ENCODE data around the gene RIPK3.
"Not testable (repeated sequence)": the region's sequence is repeated elsewhere in the genome, so short reads cannot be mapped to it uniquely, and the experiment has no call there.

Gene RIPK3

DNA sequence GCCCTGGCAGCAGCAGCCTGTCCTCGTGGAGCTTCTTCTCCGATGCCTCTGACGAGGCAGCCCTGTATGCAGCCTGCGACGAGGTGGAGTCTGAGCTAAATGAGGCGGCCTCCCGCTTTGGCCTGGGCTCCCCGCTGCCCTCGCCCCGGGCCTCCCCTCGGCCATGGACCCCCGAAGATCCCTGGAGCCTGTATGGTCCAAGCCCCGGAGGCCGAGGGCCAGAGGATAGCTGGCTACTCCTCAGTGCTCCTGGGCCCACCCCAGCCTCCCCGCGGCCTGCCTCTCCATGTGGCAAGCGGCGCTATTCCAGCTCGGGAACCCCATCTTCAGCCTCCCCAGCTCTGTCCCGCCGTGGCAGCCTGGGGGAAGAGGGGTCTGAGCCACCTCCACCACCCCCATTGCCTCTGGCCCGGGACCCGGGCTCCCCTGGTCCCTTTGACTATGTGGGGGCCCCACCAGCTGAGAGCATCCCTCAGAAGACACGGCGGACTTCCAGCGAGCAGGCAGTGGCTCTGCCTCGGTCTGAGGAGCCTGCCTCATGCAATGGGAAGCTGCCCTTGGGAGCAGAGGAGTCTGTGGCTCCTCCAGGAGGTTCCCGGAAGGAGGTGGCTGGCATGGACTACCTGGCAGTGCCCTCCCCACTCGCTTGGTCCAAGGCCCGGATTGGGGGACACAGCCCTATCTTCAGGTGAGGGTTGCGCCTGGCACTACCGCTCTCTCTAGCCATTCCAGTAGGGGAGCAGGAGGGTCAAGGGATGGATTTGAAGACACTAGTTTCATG lies 30.3 kb upstream of the RIPK3 start:
- DNase-seq (ENCODE audit: low spot score) = no peak

GRCh38 chr14:24369463-24369862 lies 29.7 kb upstream of the RIPK3 start:
- no peak for DNase-seq (ENCODE audit: low spot score)

- peak; percentile 54 for DNase-seq (ENCODE audit: low spot score)
Observed at GRCh38 chr14:24368562-24369252, 28.9 kb upstream of the RIPK3 start.

DNA sequence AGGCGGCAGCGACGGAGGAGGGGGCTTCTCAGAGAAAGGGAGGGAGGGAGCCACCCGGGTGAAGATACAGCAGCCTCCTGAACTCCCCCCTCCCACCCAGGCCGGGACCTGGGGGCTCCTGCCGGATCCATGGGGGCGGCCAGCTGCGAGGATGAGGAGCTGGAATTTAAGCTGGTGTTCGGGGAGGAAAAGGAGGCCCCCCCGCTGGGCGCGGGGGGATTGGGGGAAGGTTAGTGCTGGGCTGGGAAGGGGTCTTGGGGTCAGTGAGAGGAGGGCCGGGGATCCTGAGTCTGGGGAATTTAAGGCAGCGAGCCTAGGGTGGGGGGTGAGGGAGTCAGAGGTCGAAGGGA lies 28.4 kb upstream of the RIPK3 start:
- DNase-seq (ENCODE audit: low spot score) = no peak

DNA sequence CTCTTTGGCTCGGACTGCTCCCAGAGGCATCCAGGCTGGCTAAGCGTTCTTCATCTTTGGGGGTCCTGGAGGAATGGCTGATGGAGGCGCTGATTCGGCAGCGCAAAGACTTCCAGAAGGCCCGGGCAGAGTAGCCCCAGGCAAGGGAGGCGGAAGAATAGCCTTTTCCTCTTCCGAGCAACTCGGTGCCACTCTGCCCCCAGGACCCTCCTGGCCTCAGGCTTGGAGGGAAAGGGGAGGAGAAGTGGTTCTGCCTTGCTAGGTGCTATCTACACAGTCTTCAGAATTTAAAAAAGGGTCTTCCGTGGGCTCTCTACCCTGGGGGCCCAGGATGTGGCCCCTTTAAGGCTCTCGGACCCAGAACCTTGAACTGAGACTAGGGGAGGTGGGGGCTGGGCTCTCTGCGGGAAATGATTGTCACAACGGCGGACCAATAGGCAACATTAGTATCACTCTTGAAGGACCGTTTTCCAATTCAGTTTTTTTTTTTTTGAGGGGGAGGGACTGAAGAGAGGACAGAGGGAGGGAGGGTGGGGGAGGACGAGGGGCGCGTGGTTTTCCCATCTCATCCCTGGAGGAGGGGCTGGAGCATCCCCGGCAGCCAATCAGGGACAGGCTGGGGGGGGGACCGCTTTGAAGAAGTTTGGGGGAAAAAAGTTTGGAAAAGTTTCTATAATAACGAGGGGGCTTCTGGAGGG lies 27.9 kb upstream of the RIPK3 start, which contains the start of gene NFATC4:
Gene NFATC4, plus strand, starts transcription at position 671 of the 698 bp plus-strand sequence. CDS start 157 bp downstream, outside the sequence.
- DNase-seq (ENCODE audit: low spot score) = peak; percentile 76

- peak; percentile 93 for DNase-seq (ENCODE audit: low spot score)
Observed at GRCh38 chr14:24366721-24367513, 27.1 kb upstream of the RIPK3 start.

DNA sequence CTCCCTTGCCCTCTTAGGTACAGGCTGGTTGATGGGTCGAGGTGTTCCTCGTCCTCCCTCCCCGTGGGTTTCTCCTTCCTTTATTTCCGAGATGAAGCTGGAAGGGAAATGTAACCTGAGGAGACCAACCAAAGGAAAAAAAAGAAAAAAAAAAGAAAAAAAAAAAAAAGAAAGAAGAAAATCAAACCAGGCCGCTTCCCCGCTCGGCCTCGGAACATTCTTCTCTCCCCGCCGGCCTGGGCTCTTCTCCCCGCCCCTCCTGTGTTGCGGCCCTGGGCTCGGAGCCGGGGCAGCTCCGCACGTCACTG lies 26.6 kb upstream of the RIPK3 start:
- DNase-seq (ENCODE audit: low spot score) = no peak

DNA sequence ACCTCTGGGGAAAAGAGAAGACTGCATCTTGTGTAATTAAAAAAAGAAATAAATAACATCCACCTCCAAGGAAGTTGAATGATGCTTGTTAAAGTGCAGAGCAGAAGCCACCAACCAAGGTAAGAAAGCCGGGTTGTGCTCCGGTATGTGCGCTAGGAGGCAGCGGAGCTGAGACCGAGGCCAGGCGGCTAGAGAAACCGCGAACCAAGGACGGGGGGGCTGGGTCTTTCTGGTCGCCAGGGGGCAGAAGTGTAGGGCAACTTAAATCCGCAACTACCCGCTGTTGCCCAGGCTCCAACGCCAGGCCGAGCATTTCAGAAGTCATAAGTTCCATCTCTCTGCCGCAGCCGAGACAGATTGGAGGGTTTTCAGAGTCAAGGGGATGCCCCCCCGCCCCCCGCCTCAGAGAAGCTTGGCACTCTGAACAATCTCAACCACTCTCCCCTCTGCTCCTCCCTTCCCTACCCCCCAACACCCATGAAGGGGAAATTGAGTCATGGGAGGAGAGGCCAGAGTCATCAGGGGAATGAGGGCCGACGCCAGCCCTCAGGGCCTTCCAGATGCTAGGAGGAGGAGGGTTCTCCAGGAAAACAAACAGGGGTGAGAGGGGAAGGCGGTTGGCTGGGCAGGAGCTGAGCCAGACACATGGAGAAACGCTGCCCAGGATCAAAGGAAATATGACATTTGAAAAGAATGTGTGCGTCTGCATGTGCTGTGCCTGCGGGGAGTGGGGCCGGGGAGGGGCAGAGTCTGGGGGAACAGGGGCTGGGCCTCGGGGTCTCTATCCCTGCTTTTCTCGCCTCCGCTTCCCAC lies 26.0 kb upstream of the RIPK3 start:
- DNase-seq (ENCODE audit: low spot score) = peak; percentile 84

DNA sequence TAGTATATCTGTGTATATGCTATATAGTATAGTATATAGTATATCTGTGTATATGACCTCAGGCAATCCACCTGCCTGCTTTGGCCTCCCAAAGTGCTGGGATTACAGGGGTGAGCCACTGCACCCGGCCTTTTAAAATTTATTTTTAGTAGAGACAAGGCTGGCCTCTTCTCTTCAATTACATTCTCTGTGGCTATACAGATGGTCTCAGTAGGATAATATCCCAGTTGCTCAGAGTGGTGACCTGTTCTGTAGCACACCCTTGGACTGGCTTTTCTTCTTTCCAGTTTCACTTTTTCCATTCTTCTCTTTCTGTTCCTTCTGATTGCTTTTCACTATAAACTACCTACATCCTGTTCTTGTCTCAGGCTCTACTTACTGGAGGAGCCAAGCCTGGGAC lies 25.1 kb upstream of the RIPK3 start:
- no peak for DNase-seq (ENCODE audit: low spot score)

GRCh38 chr14:24363401-24363800 lies 23.6 kb upstream of the RIPK3 start:
- no peak for DNase-seq (ENCODE audit: low spot score)

DNA sequence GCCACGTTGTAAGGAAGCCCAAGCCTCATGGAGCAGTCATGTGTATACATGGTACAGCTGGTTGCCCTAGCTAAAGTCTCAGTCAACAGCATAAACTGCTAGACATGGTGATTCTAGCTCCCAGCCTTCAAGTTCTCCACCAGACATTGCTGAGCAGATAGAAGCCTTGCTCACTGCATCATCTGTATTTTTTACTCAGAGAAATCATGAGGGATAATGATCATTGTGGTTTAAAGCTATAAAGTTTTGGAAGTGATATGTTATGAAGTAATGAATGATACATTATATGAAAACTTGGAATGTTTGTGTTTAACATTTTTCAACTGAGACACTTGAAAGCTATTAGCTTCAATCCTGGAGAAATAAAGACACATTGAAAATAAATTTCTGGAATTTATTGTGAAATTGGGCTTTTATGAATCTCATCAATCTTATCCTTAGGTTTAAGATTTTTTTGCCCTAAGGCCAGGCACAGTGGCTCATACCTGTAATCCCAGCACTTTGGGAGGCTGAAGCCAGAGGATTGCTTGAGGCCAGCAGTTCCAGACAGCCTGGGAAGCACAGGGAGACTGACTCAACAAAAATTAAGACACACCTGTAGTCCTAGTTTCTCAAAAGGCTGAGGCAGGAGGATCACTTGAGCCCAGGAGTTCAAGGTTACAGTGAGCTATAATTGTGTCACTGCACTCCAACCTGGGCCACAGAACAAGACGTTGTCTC lies 22.6 kb upstream of the RIPK3 start:
- DNase-seq (ENCODE audit: low spot score) = no peak

GRCh38 chr14:24361326-24361725 lies 21.5 kb upstream of the RIPK3 start:
- no peak for DNase-seq (ENCODE audit: low spot score)

- no peak for DNase-seq (ENCODE audit: low spot score)
Observed at GRCh38 chr14:24360281-24360680, 20.5 kb upstream of the RIPK3 start.

- no peak for DNase-seq (ENCODE audit: low spot score)
Observed at GRCh38 chr14:24356208-24356607, 16.4 kb upstream of the RIPK3 start.

DNA sequence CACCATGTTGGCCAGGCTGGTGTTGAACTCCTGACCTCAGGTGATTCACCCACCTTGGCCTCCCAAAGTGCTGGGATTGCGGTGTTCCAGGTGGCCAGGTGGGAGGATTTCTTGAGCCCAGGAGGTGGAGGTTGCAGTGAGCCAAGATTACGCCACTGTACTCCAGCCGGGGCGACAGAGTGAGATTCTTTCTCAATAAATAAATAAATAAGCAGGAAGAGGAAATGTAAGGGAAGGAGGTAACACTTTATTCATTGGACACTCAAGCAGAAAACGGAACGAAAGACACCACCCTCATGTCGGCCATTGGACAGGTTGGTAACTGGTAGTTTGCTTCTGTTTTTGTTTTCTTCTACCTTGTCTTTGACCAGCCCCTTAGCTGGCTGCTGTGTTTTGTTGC lies 15.2 kb upstream of the RIPK3 start:
- DNase-seq (ENCODE audit: low spot score) = no peak

GRCh38 chr14:24354482-24354825 lies 14.7 kb upstream of the RIPK3 start:
- DNase-seq (ENCODE audit: low spot score) = not testable (repeated sequence)

DNA sequence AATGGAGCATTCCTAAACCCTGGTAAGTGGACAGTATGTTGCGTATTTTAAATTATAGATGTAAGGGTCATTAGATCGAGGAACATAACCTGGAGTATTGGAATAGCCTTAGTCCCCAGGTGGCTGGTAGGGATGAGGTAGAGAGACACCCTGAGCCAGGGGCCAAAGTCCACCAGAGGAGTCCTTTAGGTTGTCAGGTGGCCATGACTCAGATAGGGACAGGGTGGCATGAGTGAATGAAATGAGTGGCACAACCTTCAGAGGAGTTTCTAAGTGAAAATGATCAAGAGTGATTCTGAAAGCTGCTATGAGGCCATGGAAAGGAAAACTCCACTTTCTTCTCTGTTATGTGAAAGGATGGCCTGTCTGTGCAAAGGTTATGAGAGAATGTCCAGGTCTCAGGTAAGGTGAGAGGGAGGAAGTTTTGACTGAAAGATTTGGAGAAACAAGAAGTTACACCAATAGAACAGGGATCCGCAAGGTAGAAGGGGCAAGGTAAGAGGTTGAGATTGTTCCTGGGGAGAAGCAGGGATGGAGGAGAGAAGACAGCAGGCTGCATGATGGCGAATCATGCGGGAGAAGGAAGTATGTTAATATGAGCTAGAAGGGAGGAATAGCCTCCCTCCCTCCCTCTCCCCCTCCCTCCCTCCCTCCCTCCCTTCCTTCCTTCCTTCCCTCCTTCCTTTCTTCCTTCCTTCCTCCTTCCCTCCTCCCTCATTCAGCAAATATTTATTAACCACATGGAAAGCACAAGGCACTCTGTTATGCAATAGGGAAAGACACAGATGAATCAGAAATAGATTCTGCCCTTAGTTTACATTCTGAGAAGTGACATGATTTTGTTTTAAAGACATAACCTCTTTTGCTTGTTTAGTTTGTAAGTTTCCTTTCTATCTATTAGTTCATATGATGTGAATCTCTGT lies 14.0 kb upstream of the RIPK3 start:
- no peak for DNase-seq (ENCODE audit: low spot score)

GRCh38 chr14:24351517-24351916 lies 11.7 kb upstream of the RIPK3 start:
- no peak for DNase-seq (ENCODE audit: low spot score)

DNA sequence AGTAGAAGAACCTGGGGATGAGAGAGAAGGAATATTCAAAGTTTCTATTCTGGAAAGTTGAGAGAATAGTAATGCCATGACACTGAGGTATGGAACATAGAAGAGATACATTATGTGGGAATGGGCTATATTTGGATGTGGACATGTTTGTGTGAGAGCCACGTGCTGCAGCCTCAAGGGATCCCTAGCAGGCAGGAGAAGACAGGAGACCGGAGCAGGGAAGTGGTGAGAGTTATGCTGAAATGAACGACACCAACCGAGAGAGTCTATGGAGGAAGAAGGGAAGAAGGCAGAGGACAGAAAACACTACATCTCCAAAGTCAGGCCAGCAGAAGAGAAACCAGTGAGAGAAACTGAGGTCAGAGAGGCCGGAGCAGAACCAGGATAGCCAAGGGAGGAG lies 10.0 kb upstream of the RIPK3 start:
- no peak for DNase-seq (ENCODE audit: low spot score)

DNA sequence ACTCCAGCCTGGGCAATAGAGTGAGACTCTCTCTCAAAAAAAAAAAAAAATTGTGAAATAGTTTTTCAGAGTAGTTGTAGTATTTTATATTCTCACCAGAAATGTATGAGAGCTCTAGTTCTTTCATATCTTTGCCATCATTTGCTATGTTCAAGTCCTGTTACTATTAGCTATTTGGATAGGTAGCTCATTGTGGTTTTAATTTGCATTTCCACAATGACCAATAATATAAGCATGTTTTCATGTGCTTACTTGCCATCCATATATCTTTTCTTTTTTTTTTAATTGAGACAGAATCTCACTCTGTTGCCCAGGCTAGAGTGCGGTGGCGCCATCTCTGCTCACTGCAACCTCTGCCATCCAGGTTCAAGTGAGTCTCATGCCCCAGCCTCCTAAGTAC lies 8.4 kb upstream of the RIPK3 start:
- no peak for DNase-seq (ENCODE audit: low spot score)

Measured in germinal center (tissue), 1 donor.